Measurements from ENCODE around the gene STARD3.

The STARD3 gene

GRCh38 chr17:39674702-39675389, 37.9 kb downstream of the STARD3 start:
- no peak overlapping the region for H3K4me3 ChIP-seq (ENCODE audit: low read depth, low read length)
- TF ChIP-seq, protein P1, sequence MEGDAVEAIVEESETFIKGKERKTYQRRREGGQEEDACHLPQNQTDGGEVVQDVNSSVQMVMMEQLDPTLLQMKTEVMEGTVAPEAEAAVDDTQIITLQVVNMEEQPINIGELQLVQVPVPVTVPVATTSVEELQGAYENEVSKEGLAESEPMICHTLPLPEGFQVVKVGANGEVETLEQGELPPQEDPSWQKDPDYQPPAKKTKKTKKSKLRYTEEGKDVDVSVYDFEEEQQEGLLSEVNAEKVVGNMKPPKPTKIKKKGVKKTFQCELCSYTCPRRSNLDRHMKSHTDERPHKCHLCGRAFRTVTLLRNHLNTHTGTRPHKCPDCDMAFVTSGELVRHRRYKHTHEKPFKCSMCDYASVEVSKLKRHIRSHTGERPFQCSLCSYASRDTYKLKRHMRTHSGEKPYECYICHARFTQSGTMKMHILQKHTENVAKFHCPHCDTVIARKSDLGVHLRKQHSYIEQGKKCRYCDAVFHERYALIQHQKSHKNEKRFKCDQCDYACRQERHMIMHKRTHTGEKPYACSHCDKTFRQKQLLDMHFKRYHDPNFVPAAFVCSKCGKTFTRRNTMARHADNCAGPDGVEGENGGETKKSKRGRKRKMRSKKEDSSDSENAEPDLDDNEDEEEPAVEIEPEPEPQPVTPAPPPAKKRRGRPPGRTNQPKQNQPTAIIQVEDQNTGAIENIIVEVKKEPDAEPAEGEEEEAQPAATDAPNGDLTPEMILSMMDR (IDR thresholded peaks at IDR 0.05; ENCODE audit: low read depth, low read length, missing control alignments) = no peak
- in situ Hi-C loops (cut with HindIII; ENCODE audit: low sequenced_read_pairs) = loop anchor here (5.0 kb wide), 2 partner anchors 42 to 67 kb away; no protein-coding TSS in a partner anchor
- no peak for DNase-seq (ENCODE audit: low read depth)

DNA sequence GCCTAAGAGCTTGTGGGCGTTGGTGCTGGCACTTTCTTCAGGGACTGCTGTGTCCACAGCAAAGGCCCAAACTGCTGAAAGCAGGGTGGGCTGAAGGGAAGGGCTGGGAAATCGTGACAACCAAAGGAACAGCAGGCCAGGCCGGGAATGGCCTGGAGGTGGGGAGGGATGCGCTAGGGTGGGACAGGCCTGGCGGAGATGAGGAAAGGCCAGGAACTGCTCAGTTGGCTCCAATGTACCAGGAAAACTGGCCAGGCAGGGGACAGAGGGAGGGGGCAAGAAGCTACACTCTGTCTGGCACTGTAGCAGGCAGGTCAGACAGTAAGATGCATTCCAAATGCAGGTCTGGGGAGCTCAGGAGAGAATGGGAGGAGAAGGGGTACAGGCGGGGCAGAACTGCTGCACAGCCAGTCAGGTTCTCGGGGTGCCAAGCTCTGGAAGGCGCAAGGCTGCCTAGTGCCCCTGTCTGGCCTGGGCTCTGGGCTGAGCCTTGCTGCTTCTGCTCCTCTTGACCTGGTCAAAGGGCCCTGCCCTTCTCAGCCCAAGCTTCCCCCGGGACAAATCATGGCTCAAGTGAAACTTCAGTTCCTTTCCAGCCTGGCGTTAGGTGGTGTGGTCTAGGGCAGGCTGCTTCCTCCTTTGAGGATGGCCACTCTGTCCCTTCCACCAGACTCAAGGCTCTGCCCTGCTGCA, 38.6 kb downstream of the STARD3 start:
- TF ChIP-seq, protein P1 (IDR thresholded peaks at IDR 0.05; ENCODE audit: low read depth, low read length, missing control alignments) = no peak
- in situ Hi-C loops (cut with HindIII; ENCODE audit: low sequenced_read_pairs) = loop anchor here (5.0 kb wide), 2 partner anchors 42 to 67 kb away; no protein-coding TSS in a partner anchor
- no peak for DNase-seq (ENCODE audit: low read depth)
- no peak overlapping the region for H3K4me3 ChIP-seq (ENCODE audit: low read depth, low read length)

DNA sequence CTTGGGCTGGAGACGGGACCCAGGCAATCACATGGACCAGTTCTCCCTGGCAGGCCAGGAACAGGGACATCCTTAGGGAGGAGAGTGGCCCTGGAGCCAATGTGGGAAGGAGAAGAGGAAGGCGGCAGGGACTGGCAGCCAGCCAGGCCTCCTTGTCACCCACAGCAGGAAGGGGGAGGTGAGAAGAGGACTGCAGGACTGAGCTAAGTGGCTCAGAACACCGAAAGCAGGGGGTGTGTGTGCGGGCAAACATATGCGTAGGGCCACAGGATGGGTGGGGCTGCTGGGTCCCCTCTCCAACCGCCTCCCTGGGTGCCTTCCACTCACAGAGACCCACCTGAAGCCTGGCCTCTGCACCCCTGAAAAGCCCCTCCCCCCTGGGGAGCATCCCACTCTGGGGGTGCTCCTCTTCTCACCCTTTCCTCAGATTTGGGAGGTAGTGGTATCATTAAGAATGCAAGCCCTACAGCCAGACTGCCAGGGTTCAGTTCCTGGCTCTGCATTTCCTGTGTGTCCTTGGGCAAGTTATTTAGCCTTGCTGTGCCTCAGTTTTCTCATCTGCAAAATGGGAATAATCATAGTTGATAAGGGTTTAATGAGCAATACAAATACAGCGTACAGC, 39.4 kb downstream of the STARD3 start:
- H3K4me3 ChIP-seq (ENCODE audit: low read depth, low read length) = no peak overlapping the region
- DNase-seq (ENCODE audit: low read depth) = no peak
- in situ Hi-C loops (cut with HindIII; ENCODE audit: low sequenced_read_pairs) = loop anchor here (5.0 kb wide), 2 partner anchors 41 to 66 kb away; no protein-coding TSS in a partner anchor
- TF ChIP-seq, protein P1 (IDR thresholded peaks at IDR 0.05; ENCODE audit: low read depth, low read length, missing control alignments) = no peak

DNA sequence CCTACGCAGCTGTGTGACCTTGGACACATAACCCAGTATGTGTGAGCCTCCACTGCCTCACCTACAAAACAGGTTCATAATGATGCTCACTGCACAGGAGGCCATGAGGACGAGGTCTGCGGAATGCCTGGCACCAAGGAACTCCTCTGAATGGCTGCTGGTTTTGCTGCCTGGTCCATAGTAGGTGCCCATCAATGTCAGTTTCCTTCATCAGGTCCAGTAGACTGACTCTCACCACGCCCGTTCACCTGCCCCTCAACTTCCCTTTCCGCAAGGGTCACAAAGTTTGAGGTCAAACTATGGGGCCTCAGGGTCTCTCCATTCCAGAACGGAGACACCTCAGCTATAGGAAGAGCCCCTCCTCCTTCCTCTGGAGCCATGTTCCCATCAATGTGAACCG, 40.1 kb downstream of the STARD3 start:
- in situ Hi-C loops (cut with HindIII; ENCODE audit: low sequenced_read_pairs) = loop anchor here (5.0 kb wide), 2 partner anchors 40 to 65 kb away; no protein-coding TSS in a partner anchor
- no peak overlapping the region for H3K4me3 ChIP-seq (ENCODE audit: low read depth, low read length)
- TF ChIP-seq, protein P1 (IDR thresholded peaks at IDR 0.05; ENCODE audit: low read depth, low read length, missing control alignments) = no peak
- DNase-seq (ENCODE audit: low read depth) = no peak

DNA sequence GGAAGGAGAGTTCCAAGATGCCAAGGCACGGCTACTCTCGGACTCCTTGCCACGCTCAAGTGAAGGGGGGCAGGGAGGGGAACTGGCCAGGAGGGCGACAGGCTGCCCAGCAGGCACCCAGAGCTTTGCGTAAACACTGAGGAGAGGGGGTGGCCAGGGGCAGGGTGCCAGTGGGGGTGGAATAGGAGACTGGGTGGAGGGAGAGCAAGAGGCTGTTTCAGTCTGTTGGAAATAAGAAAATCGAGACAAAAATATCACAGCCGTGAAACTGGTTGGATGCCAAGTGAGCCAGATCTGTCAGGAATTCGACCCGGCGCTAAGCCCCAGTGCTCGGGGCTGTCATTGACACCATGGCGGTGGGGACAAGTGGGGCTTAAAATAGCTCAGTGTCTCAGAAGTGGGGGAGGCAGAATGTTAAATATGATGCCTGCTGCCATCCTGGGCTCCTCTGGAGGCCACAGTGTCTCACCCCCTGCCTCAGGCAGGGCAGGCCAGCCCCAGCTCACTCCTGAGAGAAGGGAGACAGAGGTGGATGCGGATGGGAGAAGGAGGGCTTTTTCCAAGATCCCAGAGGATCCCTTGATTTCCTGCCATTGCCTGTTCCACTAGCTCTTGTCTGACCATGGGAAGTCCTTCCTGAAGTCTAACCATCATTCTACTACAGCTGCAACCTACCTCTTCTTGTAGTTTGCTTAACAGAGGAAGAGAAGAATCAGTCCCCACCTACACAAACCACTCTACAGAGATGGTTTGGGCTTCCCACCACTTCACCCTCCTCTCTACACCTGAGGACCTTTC, 40.8 kb downstream of the STARD3 start:
- in situ Hi-C loops (cut with HindIII; ENCODE audit: low sequenced_read_pairs) = loop anchor here (5.0 kb wide), 2 partner anchors 40 to 65 kb away; no protein-coding TSS in a partner anchor
- TF ChIP-seq, protein P1 (IDR thresholded peaks at IDR 0.05; ENCODE audit: low read depth, low read length, missing control alignments) = no peak

More for the DNA sequence above, 40.8 kb downstream of the STARD3 start:
- H3K4me3 ChIP-seq (ENCODE audit: low read depth, low read length) = no peak overlapping the region
- no peak for DNase-seq (ENCODE audit: low read depth)

All from astrocyte of the cerebellum (primary cell).